Ascending aorta (tissue), 2 donors: ENCODE results near the gene FGGY. TPM values are rescaled to one million over a fixed set of nuclear protein-coding genes. Genes with fewer than 3 reads are reported as not detected.
"Not testable (repeated sequence)": the region's sequence is repeated elsewhere in the genome, so short reads cannot be mapped to it uniquely, and the experiment has no call there.

Experiments
- DNase-seq, 2 donors: peaks; one replicate each; pipeline ENCODE4 v3.0.0-alpha.2; 2019; ENCODE audit warnings: low spot score in 2 of 2
- H3K27ac ChIP-seq, 2 donors: fragments of 200-600 bp; sonication (generic); one replicate each; pipeline ENCODE4 v1.5.1; 2016 to 2017; ENCODE audit warnings: mild to moderate bottlenecking in 1 of 2
- H3K27me3 ChIP-seq: fragments of 200-600 bp; sonication (generic); one replicate; pipeline ENCODE4 v1.5.1; 2017
- H3K36me3 ChIP-seq, 2 donors: fragments of 200-600 bp; sonication (generic); one replicate each; pipeline ENCODE4 v1.5.1; 2016
- H3K4me1 ChIP-seq, 2 donors: fragments of 200-600 bp; sonication (generic); one replicate each; pipeline ENCODE4 v1.5.1; 2016 to 2017; ENCODE audit warnings: mild to moderate bottlenecking in 1 of 2
- H3K4me3 ChIP-seq, 2 donors: fragments of 200-600 bp; sonication (generic); one replicate each; pipeline ENCODE4 v1.5.1; 2016 to 2017; ENCODE audit warnings: mild to moderate bottlenecking in 1 of 2
- H3K9me3 ChIP-seq, 2 donors: fragments of 200-600 bp; sonication (generic); one replicate each; pipeline ENCODE4 v1.5.1; 2016
- CTCF ChIP-seq, 3 experiments: fragments of 200-600 bp in 2 of 3; fragments of 450-650 bp in 1 of 3; sonication (generic) in 2 of 3; IDR thresholded peaks; one replicate each; pipeline ENCODE4 v1.5.1; 2016 to 2019; ENCODE audit warnings: antibody characterized with exemption in 3 of 3, mild to moderate bottlenecking in 1 of 3, moderate library complexity in 1 of 3
- intact Hi-C: fragments of 100-400 bp; cut with DNase I; formaldehyde crosslinking; loops from one replicate; pipeline ENCODE4 v1.15.1; 2023
- total RNA-seq: library from RNA; depleted of rRNA; stranded (reverse); fragments of >200 nt; gene quantifications from one replicate; pipeline ENCODE4 v1.1.0, GENCODE V29; 2016

Gene FGGY
- total RNA-seq, 1 donor from 2014 or later: 7.0 TPM

GRCh38 chr1:59641836-59642235, 344.9 kb downstream of the FGGY start:
- no peak for DNase-seq
- no peaks in the 10 kb centered on the region for H3K27me3 ChIP-seq
- H3K9me3 ChIP-seq: no peaks in the 10 kb centered on the region
- H3K4me3 ChIP-seq: no peak overlapping the region
- H3K27ac ChIP-seq: no peak overlapping the region
- no peaks in the 10 kb centered on the region for H3K36me3 ChIP-seq
- no peak for TF ChIP-seq CTCF (IDR thresholded peaks at IDR 0.05)
- intact Hi-C loops: no loop called here
- no peaks in the 10 kb centered on the region for H3K4me1 ChIP-seq

GRCh38 chr1:59643526-59643925, 346.6 kb downstream of the FGGY start:
- H3K9me3 ChIP-seq: no peaks in the 10 kb centered on the region

GRCh38 chr1:59645893-59646292, 349.0 kb downstream of the FGGY start:
- no peak for TF ChIP-seq CTCF (IDR thresholded peaks at IDR 0.05)
- H3K27ac ChIP-seq: no peak overlapping the region
- DNase-seq: no peak
- no peak overlapping the region for H3K4me3 ChIP-seq
- no peaks in the 10 kb centered on the region for H3K27me3 ChIP-seq
- no peaks in the 10 kb centered on the region for H3K9me3 ChIP-seq
- intact Hi-C loops: no loop called here
- H3K36me3 ChIP-seq: no peaks in the 10 kb centered on the region
- H3K4me1 ChIP-seq: no peaks in the 10 kb centered on the region

More at GRCh38 chr1:59643526-59643925, 346.6 kb downstream of the FGGY start:
- Histone ChIP-seq H3K27ac (no peak overlapping the region), H3K4me3 (no peak overlapping the region), H3K4me1 (no peaks in the 10 kb centered on the region), H3K27me3 (no peaks in the 10 kb centered on the region), H3K36me3 (no peaks in the 10 kb centered on the region)
- intact Hi-C loops: no loop called here
- no peak for DNase-seq
- TF ChIP-seq CTCF (IDR thresholded peaks at IDR 0.05): no peak

- not testable (repeated sequence) for H3K4me1 ChIP-seq, H3K4me3 ChIP-seq
Observed at GRCh38 chr1:59653142-59653958, 356.5 kb downstream of the FGGY start.

GRCh38 chr1:59653968-59654367, 357.1 kb downstream of the FGGY start:
- Histone ChIP-seq H3K36me3 (no peaks in the 10 kb centered on the region), H3K4me3 (no peak overlapping the region), H3K4me1 (no peaks in the 10 kb centered on the region), H3K27me3 (no peaks in the 10 kb centered on the region), H3K9me3 (no peaks in the 10 kb centered on the region), H3K27ac (no peak overlapping the region)
- TF ChIP-seq CTCF (IDR thresholded peaks at IDR 0.05): no peak
- intact Hi-C loops: no loop called here
- no peak for DNase-seq

More at GRCh38 chr1:59653142-59653958, 356.5 kb downstream of the FGGY start:
- H3K27me3 ChIP-seq, H3K9me3 ChIP-seq, DNase-seq, H3K27ac ChIP-seq, H3K36me3 ChIP-seq, intact Hi-C loops: not testable (repeated sequence)

- Histone ChIP-seq H3K27me3 (no peaks in the 10 kb centered on the region), H3K4me3 (no peak overlapping the region), H3K9me3 (no peaks in the 10 kb centered on the region), H3K27ac (no peak overlapping the region), H3K4me1 (no peaks in the 10 kb centered on the region), H3K36me3 (no peaks in the 10 kb centered on the region)
- no peak for DNase-seq
- intact Hi-C loops: no loop called here
- no peak for TF ChIP-seq CTCF (IDR thresholded peaks at IDR 0.05)
Observed at GRCh38 chr1:59657873-59658465, 361.1 kb downstream of the FGGY start.
